ENCODE data around the gene LARP1.

DNA sequence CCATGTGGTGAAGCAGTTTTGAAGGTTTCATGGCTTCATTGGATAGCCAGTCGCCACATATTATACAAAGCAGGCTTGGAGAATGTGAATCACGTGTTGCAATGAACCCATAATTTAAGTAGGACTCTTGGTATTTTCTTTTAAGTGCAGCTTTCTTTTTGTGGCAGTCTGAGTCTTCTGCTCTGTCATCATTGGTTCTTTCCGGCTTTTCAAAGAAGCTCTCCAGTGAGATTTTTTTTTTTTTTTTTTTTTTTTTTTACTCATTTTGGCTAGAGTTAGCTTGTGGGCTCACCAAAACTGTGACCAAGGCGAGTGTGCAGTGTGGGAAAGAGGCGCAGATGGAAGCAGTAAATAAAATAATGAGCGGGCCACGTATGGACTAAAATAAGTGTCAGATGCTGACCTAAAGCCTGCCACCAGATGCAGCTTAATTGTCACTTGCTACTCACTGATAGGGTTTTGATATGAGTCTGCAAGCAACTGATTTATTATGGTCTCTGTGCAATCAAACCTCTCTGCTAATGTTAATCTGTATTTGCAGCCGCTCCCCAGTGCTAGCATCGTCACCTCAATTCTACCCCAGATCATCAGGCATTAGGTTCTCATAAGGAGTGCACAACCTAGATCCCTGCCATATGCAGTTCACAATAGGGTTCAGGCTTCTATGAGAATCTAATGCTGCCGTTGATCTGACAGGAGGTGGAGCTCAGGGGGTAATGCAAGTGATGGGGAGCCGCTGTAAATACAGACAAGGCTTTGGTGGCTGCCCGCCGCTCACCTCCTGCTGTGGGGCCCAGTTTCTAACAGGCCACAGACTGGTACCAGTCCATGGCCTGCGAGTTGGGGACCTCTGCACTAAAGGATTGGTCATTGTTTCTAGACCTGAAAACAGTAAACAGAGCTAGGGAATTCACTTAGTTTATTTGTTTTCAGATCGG lies 45.5 kb upstream of the LARP1 start:
- TF ChIP-seq, protein P1, sequence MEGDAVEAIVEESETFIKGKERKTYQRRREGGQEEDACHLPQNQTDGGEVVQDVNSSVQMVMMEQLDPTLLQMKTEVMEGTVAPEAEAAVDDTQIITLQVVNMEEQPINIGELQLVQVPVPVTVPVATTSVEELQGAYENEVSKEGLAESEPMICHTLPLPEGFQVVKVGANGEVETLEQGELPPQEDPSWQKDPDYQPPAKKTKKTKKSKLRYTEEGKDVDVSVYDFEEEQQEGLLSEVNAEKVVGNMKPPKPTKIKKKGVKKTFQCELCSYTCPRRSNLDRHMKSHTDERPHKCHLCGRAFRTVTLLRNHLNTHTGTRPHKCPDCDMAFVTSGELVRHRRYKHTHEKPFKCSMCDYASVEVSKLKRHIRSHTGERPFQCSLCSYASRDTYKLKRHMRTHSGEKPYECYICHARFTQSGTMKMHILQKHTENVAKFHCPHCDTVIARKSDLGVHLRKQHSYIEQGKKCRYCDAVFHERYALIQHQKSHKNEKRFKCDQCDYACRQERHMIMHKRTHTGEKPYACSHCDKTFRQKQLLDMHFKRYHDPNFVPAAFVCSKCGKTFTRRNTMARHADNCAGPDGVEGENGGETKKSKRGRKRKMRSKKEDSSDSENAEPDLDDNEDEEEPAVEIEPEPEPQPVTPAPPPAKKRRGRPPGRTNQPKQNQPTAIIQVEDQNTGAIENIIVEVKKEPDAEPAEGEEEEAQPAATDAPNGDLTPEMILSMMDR (IDR thresholded peaks at IDR 0.05) = no peak
- no peak for TF ChIP-seq POLR2AphosphoS5 (IDR thresholded peaks at IDR 0.05)
- TF ChIP-seq POLR2A (IDR thresholded peaks at IDR 0.05) = no peak
- no peak for TF ChIP-seq EP300 (IDR thresholded peaks at IDR 0.05)

Measured in upper lobe of left lung (tissue), 4 donors.